K562 (cell line): ENCODE results near the gene HMGB2. TPM values are rescaled to one million over a fixed set of nuclear protein-coding genes. Genes with fewer than 3 reads are reported as not detected.
A peak's percentile ranks its signal among the peaks of the same experiment; 100 is the strongest.

Experiments used
- BHLHE40 ChIP-seq: IDR thresholded peaks from 2 replicates; pipeline ENCODE4 v1.6.1; 2011; ENCODE audit warnings: low read length, improper control_type of control experiment
- ELF1 ChIP-seq: fragments of 200-800 bp; sonication (Bioruptor generic); IDR thresholded peaks from 2 replicates; pipeline ENCODE4 v1.6.1; 2016; ENCODE audit warnings: missing genetic modification characterization, missing compliant biosample characterization
- FOXA3 ChIP-seq, 2 experiments: fragments of 450-650 bp in 1 of 2; sonication (generic) in 1 of 2; formaldehyde crosslinking; IDR thresholded peaks in 1 of 2; conservative IDR thresholded peaks in 1 of 2; 2 replicates each; pipeline versions ENCODE4 v1.4.0 to v1.8.0; 2020 to 2022; ENCODE audit warnings: mild to moderate bottlenecking in 2 of 2, missing genetic modification reagents in 1 of 2
- FOXJ2 ChIP-seq: fragments of 200-800 bp; sonication (Bioruptor generic); IDR thresholded peaks from 2 replicates; pipeline ENCODE4 v1.6.1; 2016; ENCODE audit warnings: missing genetic modification characterization, missing compliant biosample characterization
- POLR2H ChIP-seq: IDR thresholded peaks from 2 replicates; pipeline ENCODE4 v1.6.1; 2016; ENCODE audit warnings: missing genetic modification characterization, low read depth, mild to moderate bottlenecking, control low read depth, missing compliant biosample characterization, moderate library complexity
- ZNF143 ChIP-seq: sonication (generic); formaldehyde crosslinking; IDR thresholded peaks from 2 replicates; pipeline ENCODE4 v1.9.0; 2022; ENCODE audit warnings: mild to moderate bottlenecking, missing genetic modification reagents
- polyA plus RNA-seq, 8 experiments: library from polyadenylated mRNA; depleted of rRNA in 4 of 8; stranded (reverse) in 5 of 8; unstranded in 3 of 8; fragments of >200 nt; fragmentation: Nextera tagmentation in 2 of 8; fragmentation: Illumina TruSeq in 1 of 8; extraction: Ambion mirVana in 2 of 8; extraction: Trizol in 1 of 8; gene quantifications; 2 replicates each; pipeline versions ENCODE4 v1.2.1 to v1.2.3, GENCODE V29; 2011 to 2014; ENCODE audit warnings: inconsistent platforms in 1 of 8, missing spikeins in 1 of 8
- total RNA-seq, 7 experiments: library from RNA; depleted of rRNA in 6 of 7; stranded (reverse); fragments of >200 nt in 6 of 7; fragmentation: Illumina TruSeq in 2 of 7; extraction: Trizol in 2 of 7; gene quantifications; 2 replicates each; pipeline versions ENCODE4 v1.2.1 to v1.2.3, GENCODE V29; 2011 to 2021; ENCODE audit warnings: low replicate concordance in 1 of 7
- TF ChIP-seq, protein P1 (sequence below), 2 experiments: fragments of 450-650 bp in 1 of 2; sonication (generic) in 1 of 2; formaldehyde crosslinking in 1 of 2; IDR thresholded peaks in 1 of 2; conservative IDR thresholded peaks in 1 of 2; 2 replicates each; pipeline versions ENCODE4 v1.6.1 to v1.8.1; 2016 to 2023; ENCODE audit warnings: mild to moderate bottlenecking in 2 of 2, moderate library complexity in 2 of 2, inconsistent platforms in 1 of 2, missing genetic modification reagents in 1 of 2
- TF ChIP-seq, protein P2 (sequence below): fragments of 250-450 bp; sonication (Bioruptor Pico); IDR thresholded peaks from 2 replicates; pipeline ENCODE4 v1.5.0; 2021; ENCODE audit warnings: mild to moderate bottlenecking, borderline replicate concordance
- TF ChIP-seq, protein P3 (sequence below), 2 experiments: fragments of 450-650 bp; IDR thresholded peaks; 2 replicates each; pipeline ENCODE4 v1.6.1; 2016
- TF ChIP-seq, protein P4 (sequence below), 2 experiments: fragments of 450-650 bp; IDR thresholded peaks; 2 replicates each; pipeline ENCODE4 v1.6.1; 2016; ENCODE audit warnings: mild to moderate bottlenecking in 2 of 2, borderline replicate concordance in 1 of 2, low read depth in 1 of 2, moderate library complexity in 1 of 2

The HMGB2 gene
- total and polyA plus RNA-seq, 9 of the 15 experiments (the other 6 are each of a cell fraction or from before 2014, with no cell fraction given): 309 to 822 (median 626) TPM

DNA sequence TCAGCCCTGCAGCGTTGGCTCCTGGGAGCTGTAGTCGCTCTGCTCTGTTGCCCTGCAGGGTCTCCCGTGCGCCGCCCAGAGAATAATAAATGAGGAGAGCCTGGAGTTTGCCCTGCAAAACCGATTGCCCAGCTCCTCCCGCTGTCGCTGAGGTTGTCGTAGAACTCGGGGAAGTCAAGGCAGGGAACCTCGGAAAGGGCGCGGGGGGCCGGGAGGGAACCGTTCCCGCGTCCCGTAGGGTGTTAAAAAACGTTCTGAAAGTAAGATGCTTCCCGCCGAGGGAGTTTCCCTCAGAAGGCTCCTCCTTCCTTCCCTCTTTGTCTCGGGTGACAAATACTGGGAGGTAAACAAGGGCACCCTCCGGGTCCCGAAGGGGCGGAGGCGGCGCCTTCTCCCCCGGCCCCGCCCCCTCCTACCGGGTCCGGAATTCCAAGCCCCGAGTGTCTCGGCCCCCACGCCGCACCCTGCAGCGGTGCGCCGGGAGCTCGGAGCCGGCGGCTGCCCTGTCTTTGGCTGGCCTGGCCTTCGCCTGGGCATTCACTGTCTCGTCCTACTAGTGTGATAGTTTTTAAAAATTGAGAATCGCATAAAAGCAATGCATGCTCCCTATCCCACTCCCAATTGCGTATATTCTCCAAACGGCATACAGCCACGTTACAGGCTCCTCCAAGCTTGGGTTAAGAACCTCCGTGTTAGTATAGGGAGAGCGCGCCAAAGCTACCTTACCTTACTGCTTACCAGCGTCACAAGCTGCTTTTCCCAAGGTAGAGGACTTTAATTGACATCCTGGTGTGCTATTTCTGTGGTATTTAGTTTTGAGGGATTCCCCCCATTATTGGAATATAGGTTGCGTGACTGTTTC lies 964 bp upstream of the HMGB2 start (continued):
- TF ChIP-seq, protein P1, sequence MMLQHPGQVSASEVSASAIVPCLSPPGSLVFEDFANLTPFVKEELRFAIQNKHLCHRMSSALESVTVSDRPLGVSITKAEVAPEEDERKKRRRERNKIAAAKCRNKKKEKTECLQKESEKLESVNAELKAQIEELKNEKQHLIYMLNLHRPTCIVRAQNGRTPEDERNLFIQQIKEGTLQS (IDR thresholded peaks at IDR 0.05): no peak
- TF ChIP-seq, protein P1 (CRISPR knock-in tag; conservative IDR thresholded peaks at IDR 0.05): no peak; the same call in 1 of the 2 replicates
- TF ChIP-seq FOXA3 (CRISPR knock-in tag; conservative IDR thresholded peaks at IDR 0.05 in 1 of 2, IDR thresholded peaks at IDR 0.05 in 1 of 2) (peak in 1 of 2 experiments; percentile 94; a peak in 3 of 4 replicates), ELF1 (0 out of 2 replicates have a peak, but pooled peaks have one; percentile 10), BHLHE40 (peak; percentile 35; the same call in 1 of the 2 replicates), POLR2H (tag) (peak; percentile 57; the same call in 1 of the 2 replicates), FOXJ2 (tag) (peak; percentile 53; the same call in 1 of the 2 replicates), ZNF143 (CRISPR knock-in tag) (peak; percentile 46; the same call in 1 of the 2 replicates)
- TF ChIP-seq, protein P2, sequence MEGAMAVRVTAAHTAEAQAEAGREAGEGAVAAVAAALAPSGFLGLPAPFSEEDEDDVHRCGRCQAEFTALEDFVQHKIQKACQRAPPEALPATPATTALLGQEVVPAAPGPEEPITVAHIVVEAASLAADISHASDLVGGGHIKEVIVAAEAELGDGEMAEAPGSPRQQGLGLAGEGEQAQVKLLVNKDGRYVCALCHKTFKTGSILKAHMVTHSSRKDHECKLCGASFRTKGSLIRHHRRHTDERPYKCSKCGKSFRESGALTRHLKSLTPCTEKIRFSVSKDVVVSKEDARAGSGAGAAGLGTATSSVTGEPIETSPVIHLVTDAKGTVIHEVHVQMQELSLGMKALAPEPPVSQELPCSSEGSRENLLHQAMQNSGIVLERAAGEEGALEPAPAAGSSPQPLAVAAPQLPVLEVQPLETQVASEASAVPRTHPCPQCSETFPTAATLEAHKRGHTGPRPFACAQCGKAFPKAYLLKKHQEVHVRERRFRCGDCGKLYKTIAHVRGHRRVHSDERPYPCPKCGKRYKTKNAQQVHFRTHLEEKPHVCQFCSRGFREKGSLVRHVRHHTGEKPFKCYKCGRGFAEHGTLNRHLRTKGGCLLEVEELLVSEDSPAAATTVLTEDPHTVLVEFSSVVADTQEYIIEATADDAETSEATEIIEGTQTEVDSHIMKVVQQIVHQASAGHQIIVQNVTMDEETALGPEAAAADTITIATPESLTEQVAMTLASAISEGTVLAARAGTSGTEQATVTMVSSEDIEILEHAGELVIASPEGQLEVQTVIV (CRISPR knock-in tag): no peak
- TF ChIP-seq, protein P3, sequence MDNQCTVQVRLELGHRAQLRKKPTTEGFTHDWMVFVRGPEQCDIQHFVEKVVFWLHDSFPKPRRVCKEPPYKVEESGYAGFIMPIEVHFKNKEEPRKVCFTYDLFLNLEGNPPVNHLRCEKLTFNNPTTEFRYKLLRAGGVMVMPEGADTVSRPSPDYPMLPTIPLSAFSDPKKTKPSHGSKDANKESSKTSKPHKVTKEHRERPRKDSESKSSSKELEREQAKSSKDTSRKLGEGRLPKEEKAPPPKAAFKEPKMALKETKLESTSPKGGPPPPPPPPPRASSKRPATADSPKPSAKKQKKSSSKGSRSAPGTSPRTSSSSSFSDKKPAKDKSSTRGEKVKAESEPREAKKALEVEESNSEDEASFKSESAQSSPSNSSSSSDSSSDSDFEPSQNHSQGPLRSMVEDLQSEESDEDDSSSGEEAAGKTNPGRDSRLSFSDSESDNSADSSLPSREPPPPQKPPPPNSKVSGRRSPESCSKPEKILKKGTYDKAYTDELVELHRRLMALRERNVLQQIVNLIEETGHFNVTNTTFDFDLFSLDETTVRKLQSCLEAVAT (IDR thresholded peaks at IDR 0.05): peak in 1 of 2 experiments; percentile 58; a peak in 3 of 4 replicates
- TF ChIP-seq, protein P4, sequence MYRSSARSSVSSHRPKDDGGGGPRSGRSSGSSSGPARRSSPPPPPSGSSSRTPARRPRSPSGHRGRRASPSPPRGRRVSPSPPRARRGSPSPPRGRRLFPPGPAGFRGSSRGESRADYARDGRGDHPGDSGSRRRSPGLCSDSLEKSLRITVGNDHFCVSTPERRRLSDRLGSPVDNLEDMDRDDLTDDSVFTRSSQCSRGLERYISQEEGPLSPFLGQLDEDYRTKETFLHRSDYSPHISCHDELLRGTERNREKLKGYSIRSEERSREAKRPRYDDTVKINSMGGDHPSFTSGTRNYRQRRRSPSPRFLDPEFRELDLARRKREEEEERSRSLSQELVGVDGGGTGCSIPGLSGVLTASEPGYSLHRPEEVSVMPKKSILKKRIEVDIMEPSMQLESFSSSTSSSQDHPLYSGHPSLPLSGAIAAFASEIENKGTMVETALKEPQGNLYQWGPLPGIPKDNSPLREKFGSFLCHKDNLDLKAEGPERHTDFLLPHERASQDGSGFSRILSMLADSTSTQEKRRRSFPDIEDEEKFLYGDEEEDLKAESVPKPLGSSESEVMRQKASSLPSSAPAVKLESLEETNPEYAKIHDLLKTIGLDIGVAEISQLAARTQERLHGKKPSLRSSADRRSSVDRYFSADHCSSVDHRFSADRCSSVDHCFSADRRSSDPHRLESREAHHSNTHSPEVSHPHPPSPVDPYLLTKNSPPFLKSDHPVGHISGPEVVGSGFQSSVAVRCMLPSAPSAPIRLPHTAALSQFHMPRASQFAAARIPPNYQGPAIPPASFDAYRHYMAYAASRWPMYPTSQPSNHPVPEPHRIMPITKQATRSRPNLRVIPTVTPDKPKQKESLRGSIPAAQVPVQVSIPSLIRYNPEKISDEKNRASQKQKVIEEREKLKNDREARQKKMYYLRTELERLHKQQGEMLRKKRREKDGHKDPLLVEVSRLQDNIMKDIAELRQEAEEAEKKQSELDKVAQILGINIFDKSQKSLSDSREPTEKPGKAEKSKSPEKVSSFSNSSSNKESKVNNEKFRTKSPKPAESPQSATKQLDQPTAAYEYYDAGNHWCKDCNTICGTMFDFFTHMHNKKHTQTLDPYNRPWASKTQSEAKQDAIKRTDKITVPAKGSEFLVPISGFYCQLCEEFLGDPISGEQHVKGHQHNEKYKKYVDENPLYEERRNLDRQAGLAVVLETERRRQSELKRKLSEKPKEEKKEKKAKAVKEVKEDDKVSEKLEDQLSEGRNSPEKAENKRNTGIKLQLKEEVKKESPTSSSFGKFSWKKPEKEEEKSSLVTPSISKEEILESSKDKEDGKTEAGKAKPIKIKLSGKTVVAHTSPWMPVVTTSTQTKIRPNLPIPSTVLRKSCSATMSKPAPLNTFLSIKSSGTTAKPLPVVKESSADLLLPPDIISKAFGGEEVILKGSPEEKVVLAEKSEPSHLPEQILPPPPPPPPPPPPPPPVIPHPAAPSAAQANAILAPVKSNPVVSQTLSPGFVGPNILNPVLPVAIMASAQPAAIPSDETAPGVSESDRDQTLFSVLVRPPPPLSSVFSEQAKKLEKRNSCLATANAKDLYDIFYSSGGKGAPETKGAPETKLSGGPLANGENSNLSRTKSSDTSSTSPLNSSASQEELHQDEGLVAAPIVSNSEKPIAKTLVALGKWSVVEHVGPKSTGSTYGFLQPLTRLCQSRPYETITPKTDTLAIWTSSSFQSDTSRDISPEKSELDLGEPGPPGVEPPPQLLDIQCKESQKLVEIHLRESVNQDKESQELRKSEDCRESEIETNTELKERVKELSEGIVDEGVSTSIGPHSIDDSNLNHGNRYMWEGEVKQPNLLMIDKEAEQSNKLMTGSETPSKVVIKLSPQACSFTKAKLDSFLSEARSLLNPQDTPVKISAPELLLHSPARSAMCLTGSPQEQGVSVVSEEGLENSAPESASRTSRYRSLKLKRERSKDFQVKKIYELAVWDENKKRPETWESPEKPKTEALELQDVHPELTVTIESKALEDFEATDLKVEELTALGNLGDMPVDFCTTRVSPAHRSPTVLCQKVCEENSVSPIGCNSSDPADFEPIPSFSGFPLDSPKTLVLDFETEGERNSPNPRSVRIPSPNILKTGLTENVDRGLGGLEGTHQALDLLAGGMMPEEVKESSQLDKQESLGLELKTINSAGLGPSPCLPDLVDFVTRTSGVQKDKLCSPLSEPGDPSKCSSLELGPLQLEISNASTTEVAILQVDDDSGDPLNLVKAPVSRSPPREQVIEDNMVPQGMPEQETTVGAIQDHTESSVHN (IDR thresholded peaks at IDR 0.05; ENCODE audit: borderline replicate concordance in 1 of 2, low read depth in 1 of 2): no peak
